RWPE2 (cell line): ENCODE measurements around the gene DCP1B.

Experiments
- ATAC-seq: fragments of 200-7000 bp; cut with Tn5 transposase; 3 replicates; pipeline ENCODE4 v1.9.1; 2021; ENCODE audit warnings: low read depth
- DNase-seq: peaks from one replicate; pipeline ENCODE4 v3.0.0-alpha.2; 2020; ENCODE audit warnings: low spot score
- H3K27ac ChIP-seq: fragments of 450-650 bp; 2 replicates; pipeline ENCODE4 v1.5.1; 2017; ENCODE audit warnings: mild to moderate bottlenecking; ENCODE audit not compliant: poor library complexity, severe bottlenecking
- H3K27me3 ChIP-seq: fragments of 250-450 bp; sonication (Bioruptor Pico); 2 replicates; pipeline ENCODE4 v1.5.1; 2021; ENCODE audit warnings: mild to moderate bottlenecking, moderate library complexity; ENCODE audit not compliant: insufficient read depth, poor library complexity, severe bottlenecking
- H3K36me3 ChIP-seq: fragments of 250-450 bp; sonication (Bioruptor Pico); 2 replicates; pipeline ENCODE4 v1.5.1; 2020; ENCODE audit warnings: low read depth, mild to moderate bottlenecking, moderate library complexity
- H3K4me1 ChIP-seq: fragments of 250-450 bp; sonication (Bioruptor Pico); 2 replicates; pipeline ENCODE4 v1.5.1; 2021; ENCODE audit warnings: mild to moderate bottlenecking, moderate library complexity; ENCODE audit not compliant: insufficient read depth, poor library complexity, severe bottlenecking
- H3K4me3 ChIP-seq: fragments of 250-450 bp; sonication (Bioruptor Pico); 2 replicates; pipeline ENCODE4 v1.5.1; 2021; ENCODE audit warnings: mild to moderate bottlenecking, moderate library complexity; ENCODE audit not compliant: severe bottlenecking
- H3K9me3 ChIP-seq: fragments of 250-450 bp; sonication (Bioruptor Pico); 2 replicates; pipeline ENCODE4 v1.5.1; 2021; ENCODE audit warnings: mild to moderate bottlenecking, moderate library complexity; ENCODE audit not compliant: severe bottlenecking
- TF ChIP-seq, protein P1 (sequence below): fragments of 450-650 bp; IDR thresholded peaks from one replicate; pipeline ENCODE4 v1.5.1; 2017; ENCODE audit warnings: mild to moderate bottlenecking, moderate library complexity; ENCODE audit not compliant: poor library complexity, severe bottlenecking

DCP1B gene

DNA sequence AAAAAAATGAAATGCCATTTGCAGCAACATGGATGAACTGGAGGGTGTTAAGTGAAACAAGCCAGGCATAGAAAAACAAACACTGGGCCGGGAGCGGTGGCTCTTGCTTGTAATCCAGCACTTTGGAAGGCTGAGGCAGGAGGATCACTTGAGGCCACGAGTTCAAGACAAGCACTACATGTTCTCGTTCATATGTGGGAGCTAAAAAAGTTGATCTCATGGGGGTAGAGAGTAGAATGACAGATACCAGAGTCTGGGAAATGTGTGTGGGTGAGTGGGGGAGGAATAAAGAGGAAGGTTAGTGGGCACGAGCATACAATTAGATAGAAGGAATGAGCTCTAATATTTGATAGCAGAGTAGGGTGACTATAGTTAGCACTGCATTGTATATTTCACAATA, 107.3 kb downstream of the DCP1B start:
- TF ChIP-seq, protein P1, sequence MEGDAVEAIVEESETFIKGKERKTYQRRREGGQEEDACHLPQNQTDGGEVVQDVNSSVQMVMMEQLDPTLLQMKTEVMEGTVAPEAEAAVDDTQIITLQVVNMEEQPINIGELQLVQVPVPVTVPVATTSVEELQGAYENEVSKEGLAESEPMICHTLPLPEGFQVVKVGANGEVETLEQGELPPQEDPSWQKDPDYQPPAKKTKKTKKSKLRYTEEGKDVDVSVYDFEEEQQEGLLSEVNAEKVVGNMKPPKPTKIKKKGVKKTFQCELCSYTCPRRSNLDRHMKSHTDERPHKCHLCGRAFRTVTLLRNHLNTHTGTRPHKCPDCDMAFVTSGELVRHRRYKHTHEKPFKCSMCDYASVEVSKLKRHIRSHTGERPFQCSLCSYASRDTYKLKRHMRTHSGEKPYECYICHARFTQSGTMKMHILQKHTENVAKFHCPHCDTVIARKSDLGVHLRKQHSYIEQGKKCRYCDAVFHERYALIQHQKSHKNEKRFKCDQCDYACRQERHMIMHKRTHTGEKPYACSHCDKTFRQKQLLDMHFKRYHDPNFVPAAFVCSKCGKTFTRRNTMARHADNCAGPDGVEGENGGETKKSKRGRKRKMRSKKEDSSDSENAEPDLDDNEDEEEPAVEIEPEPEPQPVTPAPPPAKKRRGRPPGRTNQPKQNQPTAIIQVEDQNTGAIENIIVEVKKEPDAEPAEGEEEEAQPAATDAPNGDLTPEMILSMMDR, result no peak

More for the DNA sequence above, 107.3 kb downstream of the DCP1B start:
- Histone ChIP-seq H3K9me3 (no peaks in the 10 kb centered on the region), H3K4me1 (peaks cover 3% of the 10 kb centered on the region), H3K36me3 (no peaks in the 10 kb centered on the region), H3K27ac (no peak overlapping the region), H3K27me3 (peaks cover 62% of the 10 kb centered on the region), H3K4me3 (no peak overlapping the region)
- peak; percentile 7 for DNase-seq
- no peak for ATAC-seq
